Mucosa of rectum (tissue), 2 donors: ENCODE results near the gene TAS2R10.
"Not testable (repeated sequence)": the region's sequence is repeated elsewhere in the genome, so short reads cannot be mapped to it uniquely, and the experiment has no call there.

Source experiments
- H3K27ac ChIP-seq, 2 donors: one replicate each; pipeline ENCODE4 v1.7.0; 2013; ENCODE audit warnings: inconsistent platforms in 2 of 2, low read depth in 2 of 2, low read length in 2 of 2
- H3K27me3 ChIP-seq, 2 donors: one replicate each; pipeline ENCODE4 v1.7.0; 2013; ENCODE audit warnings: low read length in 2 of 2; ENCODE audit not compliant: control insufficient read depth in 2 of 2, insufficient read depth in 2 of 2
- H3K36me3 ChIP-seq, 2 donors: one replicate each; pipeline ENCODE4 v1.7.0; 2013; ENCODE audit warnings: low read length in 2 of 2; ENCODE audit not compliant: control insufficient read depth in 2 of 2, insufficient read depth in 2 of 2
- H3K4me1 ChIP-seq, 2 donors: one replicate each; pipeline ENCODE4 v1.7.0; 2013; ENCODE audit warnings: low read length in 2 of 2, mild to moderate bottlenecking in 1 of 2; ENCODE audit not compliant: control insufficient read depth in 2 of 2, insufficient read depth in 2 of 2
- H3K4me3 ChIP-seq, 2 donors: one replicate each; pipeline ENCODE4 v1.7.0; 2013; ENCODE audit warnings: low read length in 2 of 2
- H3K9ac ChIP-seq, 2 donors: one replicate each; pipeline ENCODE4 v1.7.0; 2013; ENCODE audit warnings: low read length in 2 of 2, low read depth in 1 of 2, mild to moderate bottlenecking in 1 of 2
- H3K9me3 ChIP-seq, 2 donors: one replicate each; pipeline ENCODE4 v1.7.0; 2013; ENCODE audit warnings: low read length in 2 of 2; ENCODE audit not compliant: control insufficient read depth in 2 of 2
- donor health status: healthy.
- donor health status: Normal muscosa, but diverticular disease.

TAS2R10 gene

DNA sequence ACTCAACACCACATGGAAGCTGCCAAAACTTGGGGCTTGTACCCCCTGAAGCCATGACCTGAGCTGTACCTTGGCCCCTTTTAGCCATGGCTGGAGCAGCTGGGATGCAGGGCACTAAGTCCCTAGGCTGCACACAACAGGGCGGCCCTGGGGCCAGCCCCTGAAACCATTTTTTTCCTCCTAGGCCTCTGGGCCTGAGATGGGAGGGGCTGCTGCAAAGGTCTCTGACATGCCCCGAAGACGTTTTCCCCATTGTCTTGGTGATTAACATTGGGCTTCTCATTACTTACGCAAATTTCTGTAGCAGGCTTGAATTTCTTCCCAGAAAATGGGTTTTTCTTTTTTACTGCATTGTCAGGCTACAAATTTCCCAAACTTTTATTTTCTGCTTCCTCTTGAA lies 34.4 kb downstream of the TAS2R10 start:
- H3K9ac ChIP-seq, H3K4me1 ChIP-seq, H3K27me3 ChIP-seq, H3K4me3 ChIP-seq, H3K27ac ChIP-seq, H3K36me3 ChIP-seq, H3K9me3 ChIP-seq: not testable (repeated sequence)

DNA sequence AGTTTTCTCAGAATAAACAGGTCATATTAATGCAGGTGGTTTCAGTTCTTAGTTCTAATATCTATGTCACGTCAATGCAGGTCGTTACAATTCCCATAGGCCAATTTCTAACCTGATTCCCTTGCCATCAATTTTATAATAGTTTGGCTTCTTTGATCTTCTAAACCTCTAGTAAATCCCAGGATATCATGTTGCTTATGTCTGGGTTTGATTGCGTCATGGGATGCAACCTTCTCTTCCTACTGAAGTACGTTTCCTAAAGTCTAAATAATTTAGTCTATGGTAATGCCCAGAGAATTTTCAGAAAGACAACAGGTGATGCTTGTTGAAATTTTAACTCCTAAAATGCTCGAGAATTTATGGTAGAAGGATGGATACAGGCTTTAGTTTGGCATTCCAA lies 42.9 kb downstream of the TAS2R10 start:
- no peaks in the 10 kb centered on the region for H3K9me3 ChIP-seq
- H3K36me3 ChIP-seq = no peaks in the 10 kb centered on the region
- no peaks in the 10 kb centered on the region for H3K4me1 ChIP-seq
- H3K9ac ChIP-seq = no peak overlapping the region
- H3K4me3 ChIP-seq = no peak overlapping the region
- H3K27me3 ChIP-seq = peaks cover 0 to 2% of the 10 kb centered on the region in 2 donors
- no peak overlapping the region for H3K27ac ChIP-seq

DNA sequence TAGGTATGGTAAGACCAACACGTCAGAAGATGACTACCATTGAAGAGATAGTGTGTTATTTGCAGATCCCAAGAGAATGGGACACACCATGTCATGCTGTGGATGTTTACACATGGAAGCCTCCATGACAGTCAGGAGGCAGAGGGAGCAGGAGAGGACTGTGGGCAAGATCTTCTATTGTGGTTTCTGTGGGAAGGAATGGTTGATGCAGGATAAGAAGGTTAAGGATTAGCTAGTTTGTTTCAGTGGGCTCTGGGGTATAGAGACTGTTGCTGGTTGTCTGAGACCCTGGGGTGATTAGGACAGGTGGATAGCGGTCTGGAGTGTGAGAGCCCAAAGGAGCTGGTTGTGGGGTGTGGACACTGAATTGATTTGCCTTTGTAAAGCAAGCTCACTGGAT lies 47.1 kb downstream of the TAS2R10 start:
- Histone ChIP-seq H3K4me1 (no peaks in the 10 kb centered on the region), H3K27ac (no peak overlapping the region), H3K4me3 (no peak overlapping the region), H3K27me3 (peaks cover 0 to 2% of the 10 kb centered on the region in 2 donors), H3K9me3 (no peaks in the 10 kb centered on the region), H3K36me3 (no peaks in the 10 kb centered on the region), H3K9ac (no peak overlapping the region)
